GM23248 (cell line): Measurements from ENCODE around the gene NAIP.
"Not testable (repeated sequence)": the region's sequence is repeated elsewhere in the genome, so short reads cannot be mapped to it uniquely, and the experiment has no call there.

Experiments
- EZH2 ChIP-seq: fragments of 200-600 bp; sonication (generic); IDR thresholded peaks from 2 replicates; pipeline ENCODE4 v1.6.1; 2018; ENCODE audit warnings: antibody characterized with exemption, mild to moderate bottlenecking; ENCODE audit not compliant: insufficient read depth, poor library complexity, severe bottlenecking
- EZH2phosphoT487 ChIP-seq: fragments of 200-600 bp; sonication (generic); IDR thresholded peaks from 2 replicates; pipeline ENCODE4 v1.6.1; 2018; ENCODE audit warnings: antibody characterized with exemption, moderate library complexity, mild to moderate bottlenecking, low read depth; ENCODE audit not compliant: insufficient read depth

GRCh38 chr5:71018376-71019005 is 6.6 kb downstream of the NAIP start:
- not testable (repeated sequence) for TF ChIP-seq EZH2, EZH2phosphoT487
